ENCODE data around the gene KRTAP10-2. TPM values are rescaled to one million over a fixed set of nuclear protein-coding genes. Genes with fewer than 3 reads are reported as not detected.
"Not testable (repeated sequence)": the region's sequence is repeated elsewhere in the genome, so short reads cannot be mapped to it uniquely, and the experiment has no call there.

The KRTAP10-2 gene
- total RNA-seq, 2 experiments from 2014 or later, result not detected

- H3K27me3 Mint-ChIP-seq (ENCODE audit: low read depth), result peaks cover 6% of the 10 kb centered on the region
- POLR2A ChIA-PET, result no interaction called here
- CTCF ChIA-PET, result no interaction called here
- peaks cover 37% of the 10 kb centered on the region for H3K9me3 Mint-ChIP-seq (ENCODE audit: insufficient read depth)
- DNase-seq (no peak), ATAC-seq (no peak)
- no peak overlapping the region for H3K4me3 Mint-ChIP-seq
- no peak overlapping the region for H3K27ac Mint-ChIP-seq
- peaks cover 3% of the 10 kb centered on the region for H3K4me1 Mint-ChIP-seq (ENCODE audit: low read depth)
- H3K36me3 Mint-ChIP-seq (ENCODE audit: low read depth), result peaks cover 4% of the 10 kb centered on the region
Observed at GRCh38 chr21:44579056-44579832, 27.9 kb upstream of the KRTAP10-2 start.

- peaks cover 37% of the 10 kb centered on the region for H3K9me3 Mint-ChIP-seq (ENCODE audit: insufficient read depth)
- ChIA-PET CTCF (no interaction called here), POLR2A (no interaction called here)
- H3K4me1 Mint-ChIP-seq (ENCODE audit: low read depth), result no peaks in the 10 kb centered on the region
- H3K4me3 Mint-ChIP-seq, result no peak overlapping the region
- DNase-seq (no peak), ATAC-seq (no peak)
- peaks cover 4% of the 10 kb centered on the region for H3K27me3 Mint-ChIP-seq (ENCODE audit: low read depth)
- H3K36me3 Mint-ChIP-seq (ENCODE audit: low read depth), result peaks cover 4% of the 10 kb centered on the region
- no peak overlapping the region for H3K27ac Mint-ChIP-seq
Observed at GRCh38 chr21:44578371-44579055, 27.2 kb upstream of the KRTAP10-2 start.

GRCh38 chr21:44576025-44576420 lies 24.7 kb upstream of the KRTAP10-2 start:
- ATAC-seq, result no peak
- Mint-ChIP-seq H3K27me3 (ENCODE audit: low read depth) (peaks cover 2% of the 10 kb centered on the region), H3K9me3 (ENCODE audit: insufficient read depth) (peaks cover 22% of the 10 kb centered on the region), H3K4me3 (no peak overlapping the region), H3K4me1 (ENCODE audit: low read depth) (no peaks in the 10 kb centered on the region), H3K27ac (no peak overlapping the region), H3K36me3 (ENCODE audit: low read depth) (peaks cover 4% of the 10 kb centered on the region)
- no peak for DNase-seq
- ChIA-PET POLR2A (no interaction called here), CTCF (no interaction called here)

GRCh38 chr21:44575307-44576024 lies 24.2 kb upstream of the KRTAP10-2 start:
- Mint-ChIP-seq H3K36me3 (ENCODE audit: low read depth) (peaks cover 4% of the 10 kb centered on the region), H3K27ac (no peak overlapping the region), H3K4me3 (no peak overlapping the region), H3K4me1 (ENCODE audit: low read depth) (no peaks in the 10 kb centered on the region), H3K9me3 (ENCODE audit: insufficient read depth) (peaks cover 20% of the 10 kb centered on the region), H3K27me3 (ENCODE audit: low read depth) (peaks cover 2% of the 10 kb centered on the region)
- ChIA-PET CTCF (no interaction called here), POLR2A (no interaction called here)
- ATAC-seq (no peak), DNase-seq (no peak)

GRCh38 chr21:44574457-44575306 lies 23.4 kb upstream of the KRTAP10-2 start:
- ATAC-seq, result no peak
- Mint-ChIP-seq H3K27ac (no peak overlapping the region), H3K4me3 (no peak overlapping the region), H3K9me3 (ENCODE audit: insufficient read depth) (peaks cover 20% of the 10 kb centered on the region), H3K4me1 (ENCODE audit: low read depth) (no peaks in the 10 kb centered on the region), H3K27me3 (ENCODE audit: low read depth) (peaks cover 2% of the 10 kb centered on the region), H3K36me3 (ENCODE audit: low read depth) (peaks cover 2% of the 10 kb centered on the region)
- ChIA-PET POLR2A (no interaction called here), CTCF (interaction anchor here (0.9 kb wide), 1 partner anchor 219 kb away, joined by 3 read pairs; no protein-coding TSS in a partner anchor)
- no peak for DNase-seq

GRCh38 chr21:44573630-44574456 lies 22.5 kb upstream of the KRTAP10-2 start, which contains the start of gene KRTAP10-4:
Gene KRTAP10-4 (plus strand): TSS chr21:44573729. CDS start chr21:44573759, 30 bp downstream.
- ATAC-seq; H3K4me3 Mint-ChIP-seq; H3K27ac Mint-ChIP-seq; POLR2A ChIA-PET; H3K27me3 Mint-ChIP-seq (ENCODE audit: low read depth); H3K36me3 Mint-ChIP-seq (ENCODE audit: low read depth); H3K4me1 Mint-ChIP-seq (ENCODE audit: low read depth): not testable (repeated sequence)
- peak; percentile 6 for DNase-seq
- peaks cover 20% of the 10 kb centered on the region for H3K9me3 Mint-ChIP-seq (ENCODE audit: insufficient read depth)
- CTCF ChIA-PET, result interaction anchor here (0.9 kb wide), 1 partner anchor 219 kb away, joined by 3 read pairs; no protein-coding TSS in a partner anchor

- Mint-ChIP-seq H3K27ac (no peak overlapping the region), H3K36me3 (ENCODE audit: low read depth) (no peaks in the 10 kb centered on the region), H3K4me3 (no peak overlapping the region), H3K4me1 (ENCODE audit: low read depth) (no peaks in the 10 kb centered on the region), H3K9me3 (ENCODE audit: insufficient read depth) (peaks cover 16% of the 10 kb centered on the region), H3K27me3 (ENCODE audit: low read depth) (peaks cover 2% of the 10 kb centered on the region)
- CTCF ChIA-PET, result no interaction called here
- peak; percentile 17 for DNase-seq
- ATAC-seq, result no peak
- POLR2A ChIA-PET, result no interaction called here
Observed at GRCh38 chr21:44572959-44573583, 21.8 kb upstream of the KRTAP10-2 start.

GRCh38 chr21:44571844-44572782 lies 20.8 kb upstream of the KRTAP10-2 start:
- peak; percentile 17 for DNase-seq

GRCh38 chr21:44571296-44571695 lies 20.0 kb upstream of the KRTAP10-2 start:
- Mint-ChIP-seq H3K27me3 (ENCODE audit: low read depth) (peaks cover 2% of the 10 kb centered on the region), H3K36me3 (ENCODE audit: low read depth) (no peaks in the 10 kb centered on the region), H3K4me3 (no peak overlapping the region), H3K27ac (no peak overlapping the region), H3K4me1 (ENCODE audit: low read depth) (no peaks in the 10 kb centered on the region), H3K9me3 (ENCODE audit: insufficient read depth) (peaks cover 4% of the 10 kb centered on the region)
- CTCF ChIA-PET, result no interaction called here
- DNase-seq, result peak; percentile 9
- no peak for ATAC-seq
- POLR2A ChIA-PET, result no interaction called here

More at GRCh38 chr21:44571844-44572782, 20.8 kb upstream of the KRTAP10-2 start:
- Mint-ChIP-seq H3K27me3 (ENCODE audit: low read depth) (peaks cover 2% of the 10 kb centered on the region), H3K4me1 (ENCODE audit: low read depth) (no peaks in the 10 kb centered on the region), H3K36me3 (ENCODE audit: low read depth) (no peaks in the 10 kb centered on the region), H3K4me3 (no peak overlapping the region), H3K9me3 (ENCODE audit: insufficient read depth) (peaks cover 10% of the 10 kb centered on the region), H3K27ac (no peak overlapping the region)
- ChIA-PET POLR2A (no interaction called here), CTCF (no interaction called here)
- ATAC-seq, result no peak
